ENCODE results near the gene VAT1L. TPM values are rescaled to one million over a fixed set of nuclear protein-coding genes. Genes with fewer than 3 reads are reported as not detected.
A peak's percentile ranks its signal among the peaks of the same experiment; 100 is the strongest.
"Not testable (repeated sequence)": the region's sequence is repeated elsewhere in the genome, so short reads cannot be mapped to it uniquely, and the experiment has no call there.

Gene VAT1L
- total RNA-seq, 1 donor from 2014 or later, result 1.7 TPM

- DNase-seq (ENCODE audit: low read depth in 2 of 2), result no peak
Measured at GRCh38 chr16:77912617-77913016, 124.3 kb downstream of the VAT1L start.

- no peak for DNase-seq (ENCODE audit: low read depth in 2 of 2)
Measured at GRCh38 chr16:77913738-77914253, 125.4 kb downstream of the VAT1L start.

DNA sequence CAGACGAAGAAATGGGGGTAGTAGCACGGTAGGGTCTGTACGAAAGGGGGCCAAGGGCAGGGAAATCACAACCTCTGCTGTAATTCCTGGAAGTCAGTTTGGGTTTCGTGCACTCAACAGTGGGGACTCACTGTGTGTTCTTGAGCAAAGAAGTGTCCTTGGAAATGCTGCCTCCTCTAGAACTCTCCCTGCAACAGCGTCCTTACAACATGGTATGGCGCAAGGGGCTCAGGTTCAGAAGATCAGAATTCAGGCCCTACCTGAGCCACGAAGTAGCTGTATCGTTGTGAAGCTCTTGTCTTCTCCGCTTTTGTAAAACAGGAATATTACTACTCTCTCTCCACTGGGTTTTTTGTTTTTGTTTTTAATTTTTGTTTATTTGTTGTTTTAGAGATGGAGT, 127.7 kb downstream of the VAT1L start:
- no peak for DNase-seq (ENCODE audit: low read depth in 2 of 2)

DNA sequence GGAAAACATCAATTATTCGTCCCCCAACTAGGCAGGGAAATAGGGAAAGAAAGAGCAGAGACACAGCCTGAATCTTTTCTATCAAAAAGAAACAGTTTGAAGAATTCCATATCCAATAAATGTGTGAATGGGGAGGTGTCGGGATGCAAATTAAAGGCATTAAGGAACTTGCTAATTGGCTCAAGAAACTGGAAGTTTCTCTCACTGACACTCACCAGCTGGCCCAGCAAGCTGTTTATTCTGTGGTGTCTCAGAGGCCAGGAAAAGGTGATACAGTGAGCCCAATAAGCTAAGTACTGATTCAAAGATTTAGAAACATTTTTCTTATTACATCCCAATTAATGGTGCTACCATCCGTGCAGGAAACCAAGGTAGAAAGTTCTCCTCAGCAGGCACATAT, 129.6 kb downstream of the VAT1L start:
- no peak for DNase-seq (ENCODE audit: low read depth in 2 of 2)

DNA sequence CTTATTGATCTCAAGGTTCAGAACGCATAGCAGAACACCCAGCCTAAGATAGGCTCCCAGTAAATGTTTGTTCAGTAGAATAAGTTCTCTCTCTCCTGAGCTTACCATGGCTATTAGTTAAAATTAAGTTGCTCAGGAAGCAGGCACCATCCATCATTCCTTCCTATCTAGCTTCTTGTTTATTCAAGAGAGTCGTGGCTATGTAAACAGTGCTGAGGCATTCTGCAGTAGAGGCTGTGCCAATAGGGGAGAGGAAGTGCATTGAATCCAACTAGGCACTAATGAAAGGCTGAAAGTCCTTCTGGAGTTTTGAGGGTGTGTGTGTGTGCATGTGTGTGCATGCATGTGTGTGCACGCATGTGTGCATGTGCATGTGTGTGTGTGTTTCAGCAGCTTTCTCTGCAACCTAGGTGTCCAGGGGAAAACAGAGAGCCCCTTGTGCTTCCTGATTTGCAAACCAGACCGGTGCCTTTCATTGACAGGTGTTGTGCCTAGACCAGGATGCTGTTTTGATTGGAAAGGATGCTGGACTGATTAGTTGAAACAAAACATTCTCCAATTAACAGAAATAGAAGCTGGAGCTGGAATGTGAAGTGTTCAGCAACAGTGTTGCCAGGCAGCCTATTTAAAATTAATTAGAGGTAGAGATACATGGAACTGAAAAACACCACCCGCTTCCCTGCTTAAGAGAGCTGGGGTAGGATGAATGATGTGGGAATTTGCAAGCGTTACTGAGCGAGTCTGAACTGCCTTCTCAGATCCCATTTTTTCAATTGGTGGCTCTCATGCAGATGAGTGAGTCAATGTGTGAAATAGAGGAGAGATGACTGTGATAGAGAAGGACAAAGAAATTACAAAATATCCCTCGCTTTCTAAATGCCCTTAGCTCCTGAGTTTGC, 130.7 kb downstream of the VAT1L start:
- DNase-seq (ENCODE audit: low read depth in 2 of 2), result peak in 1 of 2 donors; percentile 72

GRCh38 chr16:77919761-77920415, 131.5 kb downstream of the VAT1L start:
- DNase-seq (ENCODE audit: low read depth in 2 of 2), result no peak

DNA sequence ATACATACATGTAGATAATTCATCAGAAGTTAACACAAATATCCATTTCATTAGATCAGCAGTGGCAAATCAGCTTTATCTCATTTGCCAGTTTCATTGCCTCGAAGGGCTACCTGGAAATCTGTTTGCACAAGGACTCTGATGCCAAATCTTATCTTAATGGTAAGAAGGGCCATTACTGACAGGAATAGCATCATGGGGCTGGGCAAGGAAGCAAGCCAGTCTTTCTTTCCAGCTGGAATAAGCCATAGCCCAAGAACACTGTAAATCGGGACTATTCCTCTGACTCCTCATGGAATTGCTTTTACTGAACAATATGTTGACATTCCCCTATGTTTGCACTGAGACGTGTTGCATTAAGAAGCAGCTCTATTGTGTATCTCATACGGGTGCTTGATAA, 132.6 kb downstream of the VAT1L start:
- no peak for DNase-seq (ENCODE audit: low read depth in 2 of 2)

DNA sequence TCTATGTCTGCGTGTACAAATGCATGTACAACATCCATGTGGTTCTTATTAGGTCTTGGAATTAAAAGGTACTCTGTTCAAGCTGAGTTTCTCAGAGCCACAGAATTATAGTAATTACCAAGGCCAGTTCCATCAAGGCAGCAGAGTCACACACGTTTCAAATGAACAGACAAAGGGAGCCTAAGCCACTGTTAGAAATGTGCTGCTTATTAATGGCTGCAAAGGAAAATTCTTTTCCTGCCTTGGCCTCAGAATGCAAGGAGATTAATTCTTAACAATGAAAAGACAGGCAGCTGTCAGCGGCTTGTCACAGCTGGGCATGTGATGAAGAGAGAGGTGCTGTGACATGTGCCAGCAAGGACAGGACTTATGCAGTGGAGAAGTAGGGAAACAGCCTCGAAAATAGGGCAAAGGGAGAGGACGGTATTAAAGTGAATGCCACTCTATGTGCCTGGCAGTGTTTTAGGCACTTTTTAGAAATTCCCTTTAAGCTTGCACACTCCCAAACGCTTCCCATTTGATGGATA, 133.9 kb downstream of the VAT1L start:
- no peak for DNase-seq (ENCODE audit: low read depth in 2 of 2)

DNA sequence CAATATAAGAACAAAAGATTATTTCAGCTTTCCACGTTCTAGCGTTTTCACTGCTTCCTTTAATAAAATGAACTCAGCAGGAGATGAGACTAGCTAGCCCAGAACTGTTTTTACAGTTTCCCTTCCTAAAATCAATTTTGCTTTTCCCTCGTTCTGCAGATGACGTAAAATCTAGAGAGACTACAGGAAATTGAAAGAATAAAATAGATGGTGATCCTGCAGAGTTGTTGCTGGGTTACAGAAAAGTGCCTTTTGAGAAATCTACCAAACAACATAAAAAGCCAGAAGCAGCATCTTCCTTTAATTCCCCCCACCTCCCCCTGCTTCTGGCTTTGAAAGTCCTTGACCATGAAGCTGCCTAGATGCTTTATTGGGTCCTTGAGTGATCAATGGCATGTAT, 137.2 kb downstream of the VAT1L start:
- DNase-seq (ENCODE audit: low read depth in 2 of 2), result no peak

- DNase-seq (ENCODE audit: low read depth in 2 of 2), result no peak
Measured at GRCh38 chr16:77928096-77928495, 139.7 kb downstream of the VAT1L start.

DNA sequence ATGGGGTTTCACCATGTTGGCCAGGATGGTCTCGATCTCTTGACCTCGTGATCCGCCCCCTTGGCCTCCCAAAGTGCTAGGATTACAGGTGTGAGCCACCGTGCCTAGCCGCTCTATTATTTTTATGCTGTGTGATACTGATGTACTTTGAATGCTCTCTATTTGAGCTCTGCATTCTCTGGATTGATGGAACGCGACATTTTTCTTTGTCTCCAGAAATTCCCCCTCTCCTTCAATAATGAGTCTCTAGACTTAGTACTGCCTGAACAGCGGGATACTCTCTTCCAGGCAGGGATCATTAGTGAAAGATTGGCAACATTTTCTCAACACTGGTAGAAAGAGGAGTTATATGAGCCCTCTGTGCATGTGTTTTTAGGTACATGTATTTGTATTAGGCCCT, 140.6 kb downstream of the VAT1L start:
- no peak for DNase-seq (ENCODE audit: low read depth in 2 of 2)

- DNase-seq (ENCODE audit: low read depth in 2 of 2), result no peak
Measured at GRCh38 chr16:77931058-77931457, 142.7 kb downstream of the VAT1L start.

DNA sequence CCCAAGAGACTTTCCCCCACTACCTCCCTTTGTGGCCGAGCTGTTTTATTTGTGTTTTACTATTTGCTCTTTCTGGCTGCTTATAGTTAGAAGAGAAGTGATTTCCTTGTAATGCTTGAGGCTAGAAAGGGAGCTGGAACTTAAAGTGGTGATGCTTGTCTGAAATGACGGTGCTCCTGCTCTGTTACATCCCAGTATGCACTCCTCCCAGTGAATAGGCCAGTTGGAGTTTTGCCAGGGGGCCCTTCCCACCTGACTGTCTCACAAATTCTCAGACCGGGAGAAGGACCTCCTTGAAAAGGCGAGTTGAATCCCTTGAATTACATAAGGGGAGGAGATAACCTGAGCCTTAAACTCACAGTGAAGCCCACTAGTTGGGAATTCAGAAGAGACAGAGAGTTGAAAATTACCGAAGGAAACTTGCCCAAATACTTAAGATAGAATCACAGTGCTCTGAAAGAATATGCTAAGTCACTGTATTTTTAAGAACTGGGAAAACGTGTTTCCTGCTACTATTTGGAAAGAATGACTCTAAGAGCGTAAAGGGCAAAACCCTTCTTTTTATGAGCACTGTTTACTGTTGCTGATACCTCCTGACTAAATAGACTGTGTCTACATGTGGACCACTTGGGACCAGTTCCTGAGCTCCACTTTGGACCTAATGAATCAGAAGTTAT, 149.2 kb downstream of the VAT1L start:
- DNase-seq (ENCODE audit: low read depth in 2 of 2), result no peak

DNA sequence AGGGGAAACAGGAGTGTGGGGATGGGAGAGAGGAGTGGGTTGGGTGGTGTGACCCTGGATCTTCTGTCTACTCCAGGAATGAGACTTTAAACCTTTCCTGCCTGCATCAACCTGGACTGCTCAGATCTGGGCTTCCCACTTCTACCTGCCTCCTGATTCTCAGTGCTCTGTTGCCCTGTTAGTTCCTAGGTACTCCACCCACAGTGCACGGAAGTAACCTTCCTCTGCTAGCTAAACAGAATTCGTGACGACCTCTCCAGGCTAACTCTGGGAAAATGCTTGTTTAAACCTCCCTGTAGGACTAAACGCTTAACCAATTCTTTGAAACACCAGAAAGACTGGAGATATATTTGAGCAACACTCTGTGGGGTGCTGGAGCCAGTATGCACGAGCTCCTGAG, 150.5 kb downstream of the VAT1L start:
- DNase-seq (ENCODE audit: low read depth in 2 of 2), result no peak

DNA sequence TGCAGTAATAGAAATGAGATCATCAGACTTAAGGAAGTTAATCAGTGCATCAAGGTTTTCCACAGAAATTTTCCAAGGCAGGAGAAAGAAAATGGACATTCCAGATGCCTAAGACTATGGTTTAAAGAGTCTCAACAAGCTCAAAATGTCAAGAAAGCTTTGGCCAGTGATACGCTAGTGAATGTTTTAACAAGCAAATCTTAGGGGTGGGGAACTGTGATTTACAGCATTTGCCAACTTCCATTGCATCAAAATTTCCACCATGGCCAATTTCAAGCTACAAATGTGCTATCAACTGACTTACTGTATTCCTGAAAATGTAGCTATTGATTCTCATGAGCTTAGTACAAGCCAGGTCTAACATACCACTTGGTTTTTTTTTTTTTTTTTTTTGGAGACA, 151.6 kb downstream of the VAT1L start:
- no peak for DNase-seq (ENCODE audit: low read depth in 2 of 2)

DNA sequence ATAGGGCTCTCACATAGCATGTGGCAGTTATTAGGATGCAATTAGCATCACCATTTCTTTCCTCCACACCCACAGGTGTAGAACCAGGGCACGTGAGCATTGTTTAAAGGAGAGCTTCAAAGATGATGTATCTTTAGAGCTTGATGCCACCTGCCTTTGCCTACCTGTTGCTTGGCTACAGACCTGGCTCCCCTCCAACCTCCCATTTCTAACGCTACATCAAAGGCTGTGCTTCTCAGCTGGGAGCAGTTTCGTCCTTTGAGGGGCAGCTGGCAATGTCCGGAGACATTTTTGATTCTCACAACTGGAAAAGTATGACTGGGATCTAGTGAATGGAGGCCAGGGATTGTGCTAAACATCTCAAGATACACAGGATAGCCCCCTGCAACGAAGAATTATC, 155.4 kb downstream of the VAT1L start:
- no peak for DNase-seq (ENCODE audit: low read depth in 2 of 2)

- no peak for DNase-seq (ENCODE audit: low read depth in 2 of 2)
Measured at GRCh38 chr16:77944631-77945030, 156.3 kb downstream of the VAT1L start.

DNA sequence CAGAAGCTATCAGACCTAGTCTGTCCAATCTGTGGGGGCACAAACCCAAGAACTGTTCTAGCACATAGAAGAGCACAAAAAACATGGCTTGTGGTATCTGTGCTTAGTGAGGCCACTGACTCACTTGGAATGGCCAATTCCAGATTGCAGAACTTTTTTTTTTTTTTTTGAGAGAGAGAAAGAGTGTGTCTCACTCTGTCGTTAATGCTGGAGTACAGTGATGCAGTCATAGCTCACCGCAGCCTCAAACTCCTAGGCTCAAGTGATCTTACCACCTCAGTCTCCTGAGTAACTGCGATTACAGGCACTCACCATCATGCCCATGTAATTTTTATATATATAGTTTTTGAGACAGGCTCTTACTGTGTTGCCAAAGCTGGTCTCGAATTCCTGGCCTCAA, 156.8 kb downstream of the VAT1L start:
- no peak for DNase-seq (ENCODE audit: low read depth in 2 of 2)

GRCh38 chr16:77946823-77947222, 158.5 kb downstream of the VAT1L start:
- DNase-seq (ENCODE audit: low read depth in 2 of 2), result no peak

DNA sequence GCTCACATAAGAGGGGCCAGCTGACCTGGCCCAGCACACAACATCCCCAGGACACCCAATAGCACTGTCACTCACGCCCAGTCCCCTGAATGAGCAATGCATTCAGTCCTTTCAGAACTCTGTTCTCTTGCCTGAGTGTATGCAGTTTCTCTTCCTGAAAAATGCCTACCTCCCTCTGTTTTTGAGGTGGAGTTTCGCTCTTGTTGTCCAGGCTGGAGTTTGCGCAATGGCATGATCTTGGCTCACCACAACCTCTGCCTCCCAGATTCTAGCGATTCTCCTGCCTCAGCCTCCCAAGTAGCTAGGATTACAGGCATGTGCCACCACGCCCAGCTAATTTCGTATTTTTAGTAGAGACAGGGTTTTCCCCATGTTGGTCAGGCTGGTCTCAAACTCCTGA, 159.2 kb downstream of the VAT1L start:
- not testable (repeated sequence) for DNase-seq (ENCODE audit: low read depth in 2 of 2)

DNA sequence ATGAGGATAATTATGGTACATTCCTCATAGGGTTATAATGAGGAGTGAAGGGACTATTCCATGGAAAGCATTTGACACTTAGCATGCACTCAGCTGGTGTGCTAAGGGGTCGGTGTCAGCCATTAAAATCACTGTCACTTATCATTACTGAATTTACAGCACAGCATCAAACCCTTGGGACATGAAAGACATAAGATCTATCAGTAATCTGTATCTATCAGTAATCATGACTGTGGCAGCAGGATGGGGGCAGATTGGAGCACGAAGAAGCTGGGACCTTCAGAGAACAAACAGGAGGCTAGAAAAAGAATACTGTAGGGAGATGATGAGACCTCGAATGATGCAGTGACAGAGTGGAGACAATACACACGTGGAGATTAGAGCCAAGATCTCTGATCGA, 160.5 kb downstream of the VAT1L start:
- no peak for DNase-seq (ENCODE audit: low read depth in 2 of 2)

DNA sequence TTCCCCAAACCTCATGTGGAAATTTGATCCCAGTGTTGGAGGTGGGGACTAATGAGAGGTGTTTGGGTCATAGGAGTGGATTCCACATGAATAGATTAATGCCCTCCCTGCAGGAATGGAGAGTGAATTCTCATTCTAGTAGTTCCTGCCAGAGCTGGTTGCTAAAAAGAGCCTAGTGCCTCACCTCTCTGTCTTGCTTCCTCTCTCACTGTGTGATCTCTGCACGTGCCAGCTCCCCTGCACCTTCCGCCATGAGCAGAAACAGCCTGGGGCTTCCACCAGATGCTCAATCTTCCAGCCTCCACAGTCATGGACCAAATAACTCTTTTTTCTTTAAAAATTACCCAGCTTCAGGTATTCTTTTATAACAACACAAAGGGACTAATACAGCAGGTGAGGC, 161.1 kb downstream of the VAT1L start:
- DNase-seq (ENCODE audit: low read depth in 2 of 2), result no peak
